ENCODE results near the gene TUFM. TPM values are rescaled to one million over a fixed set of nuclear protein-coding genes. Genes with fewer than 3 reads are reported as not detected.

Gene TUFM
- total RNA-seq, 1 experiment from 2014 or later = 207 TPM

- no peak overlapping the region for H4K5ac ChIP-seq (ENCODE audit: insufficient read length, low read depth, low read length)
- H3K79me2 ChIP-seq (ENCODE audit: insufficient read depth, low read length) = peaks cover 9% of the 10 kb centered on the region; the same call in 1 of the 2 replicates
- no peak overlapping the region for H2BK5ac ChIP-seq (ENCODE audit: insufficient read length, low read length)
- no peak overlapping the region for H2BK20ac ChIP-seq (ENCODE audit: low read depth, low read length, poor library complexity, severe bottlenecking)
- H3K18ac ChIP-seq (ENCODE audit: insufficient read length, low read depth, low read length) = no peak overlapping the region
- no peak overlapping the region for H3K4ac ChIP-seq (ENCODE audit: low read depth, low read length)
- H2AFZ ChIP-seq (ENCODE audit: low read length) = no peak overlapping the region
- H2BK15ac ChIP-seq (ENCODE audit: low read depth, low read length) = no peak overlapping the region
- no peak overlapping the region for H4K8ac ChIP-seq (replicated peaks; ENCODE audit: insufficient read length, low read depth, low read length)
- H2BK120ac ChIP-seq (ENCODE audit: low read depth, low read length, poor library complexity, severe bottlenecking) = no peak overlapping the region
- no peaks in the 10 kb centered on the region for H3K9me3 Mint-ChIP-seq
- H3K23me2 ChIP-seq (ENCODE audit: insufficient read length, low read depth, low read length, poor library complexity, severe bottlenecking) = peaks cover 9% of the 10 kb centered on the region
- no peak overlapping the region for H4K91ac ChIP-seq (ENCODE audit: insufficient read length, low read depth, low read length)
- H2BK12ac ChIP-seq (ENCODE audit: insufficient read length, low read depth, low read length) = no peak overlapping the region
- peak overlapping the region; percentile 96 to 97 for H3K4me3 Mint-ChIP-seq
- DNase-seq = no peak
- peaks cover 1% of the 10 kb centered on the region; the same call in 1 of the 2 replicates for H3K4me1 ChIP-seq (ENCODE audit: insufficient read depth, low read length)
- no CpG with 5 or more reads among the region's 12 CpGs for WGBS (ENCODE audit: extremely low coverage, insufficient read length, low lambda C conversion rate)
- no peaks in the 10 kb centered on the region for H3K27me3 ChIP-seq (ENCODE audit: insufficient read depth, low read length)
- no peak overlapping the region for H3K27ac ChIP-seq (ENCODE audit: insufficient read length, low read depth, low read length)
- H3K9me3 ChIP-seq (ENCODE audit: control insufficient read depth, low read depth, low read length) = no peaks in the 10 kb centered on the region
- peaks cover 9 to 18% of the 10 kb centered on the region in 2 experiments for H3K4me1 Mint-ChIP-seq
- peak overlapping the region; percentile 98 for H3K4me2 ChIP-seq (ENCODE audit: insufficient read depth, insufficient read length, low read length)
- no peak for TF ChIP-seq CTCF (conservative IDR thresholded peaks at IDR 0.05)
- peak overlapping the region in 1 of 3 experiments; percentile 84; a peak in 2 of 7 replicates for H3K27ac Mint-ChIP-seq
- peaks cover 3% of the 10 kb centered on the region for H3K79me1 ChIP-seq (ENCODE audit: insufficient read depth, low read depth, low read length, poor library complexity, severe bottlenecking)
- no peak overlapping the region for H3K23ac ChIP-seq (ENCODE audit: insufficient read length, low read depth, low read length)
- H3K56ac ChIP-seq (ENCODE audit: insufficient read length, low read depth, low read length) = no peak overlapping the region
- no peaks in the 10 kb centered on the region for H4K20me1 ChIP-seq (ENCODE audit: control insufficient read depth, insufficient read depth, insufficient read length)
- H2AK5ac ChIP-seq (ENCODE audit: insufficient read length, low read length) = no peak overlapping the region
- no peak overlapping the region for H3K9ac ChIP-seq (ENCODE audit: extremely low read depth, insufficient read length, low read length)
- H3K27me3 Mint-ChIP-seq (ENCODE audit: low read depth) = no peaks in the 10 kb centered on the region; the same call in 1 of the 2 replicates
- H3T11ph ChIP-seq (ENCODE audit: low read length) = no peak overlapping the region
- H3K36me3 Mint-ChIP-seq (ENCODE audit: insufficient read depth in 1 of 3, low read depth in 3 of 3) = peaks cover 21 to 34% (median 31%) of the 10 kb centered on the region in 3 experiments
- H3K14ac ChIP-seq (ENCODE audit: insufficient read depth, low read length) = no peak overlapping the region
These were observed 19.0 kb upstream of the TUFM start for GRCh38 chr16:28865001-28865688.
